IMR-90 (cell line): ENCODE results near the gene SASH1.

Source experiments
- CHD1 ChIP-seq: IDR thresholded peaks from 2 replicates; pipeline ENCODE4 v1.6.1; 2012; ENCODE audit warnings: low read depth, low read length, improper control_type of control experiment
- FOS ChIP-seq: fragments of 150-350 bp; IDR thresholded peaks from 2 replicates; pipeline ENCODE4 v1.6.1; 2016; ENCODE audit warnings: low read depth, low read length
- NFE2L2 ChIP-seq: fragments of 150-350 bp; IDR thresholded peaks from 2 replicates; pipeline ENCODE4 v1.6.1; 2016; ENCODE audit warnings: low read depth, mild to moderate bottlenecking, low read length
- POLR2A ChIP-seq: IDR thresholded peaks from 2 replicates; pipeline ENCODE4 v1.6.1; 2012; ENCODE audit warnings: mild to moderate bottlenecking, low read depth, low read length
- RAD21 ChIP-seq: IDR thresholded peaks from 2 replicates; pipeline ENCODE4 v1.6.1; 2012; ENCODE audit warnings: low read length, improper control_type of control experiment
- SMC3 ChIP-seq: fragments of 150-350 bp; IDR thresholded peaks from 2 replicates; pipeline ENCODE4 v1.6.1; 2016; ENCODE audit warnings: low read depth, mild to moderate bottlenecking, antibody characterized with exemption, low read length, moderate library complexity
- TF ChIP-seq, protein P1 (sequence below): conservative IDR thresholded peaks from 2 replicates; pipeline ENCODE4 v1.5.1; 2012; ENCODE audit warnings: mild to moderate bottlenecking, low read depth, low read length, improper control_type of control experiment
- TF ChIP-seq, protein P2 (sequence below): fragments of 150-350 bp; IDR thresholded peaks from 2 replicates; pipeline ENCODE4 v1.6.1; 2017; ENCODE audit warnings: mild to moderate bottlenecking, antibody characterized with exemption, low read length, low read depth

DNA sequence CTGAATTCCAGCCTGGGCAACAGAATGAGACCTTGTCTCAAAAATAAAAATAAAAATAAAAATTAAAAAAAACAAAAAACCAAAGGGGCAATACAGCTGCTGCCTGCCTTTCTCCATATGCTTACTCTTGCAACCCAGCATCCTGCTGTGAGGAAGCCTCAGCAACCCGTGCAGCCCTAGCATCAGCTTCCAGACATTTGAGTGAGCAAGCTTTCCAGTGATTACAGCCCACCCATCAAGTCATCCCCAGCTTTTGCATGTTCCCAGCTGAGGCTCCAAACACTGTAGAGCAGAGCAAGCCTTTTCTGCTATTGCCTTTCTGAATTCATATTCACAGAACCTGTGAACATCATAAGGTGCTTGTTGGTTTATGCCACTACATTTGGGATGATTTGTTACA lies 93.8 kb downstream of the SASH1 start:
- TF ChIP-seq NFE2L2 (no peak), RAD21 (no peak), POLR2A (no peak), SMC3 (no peak), FOS (no peak), CHD1 (no peak)
- TF ChIP-seq, protein P1, sequence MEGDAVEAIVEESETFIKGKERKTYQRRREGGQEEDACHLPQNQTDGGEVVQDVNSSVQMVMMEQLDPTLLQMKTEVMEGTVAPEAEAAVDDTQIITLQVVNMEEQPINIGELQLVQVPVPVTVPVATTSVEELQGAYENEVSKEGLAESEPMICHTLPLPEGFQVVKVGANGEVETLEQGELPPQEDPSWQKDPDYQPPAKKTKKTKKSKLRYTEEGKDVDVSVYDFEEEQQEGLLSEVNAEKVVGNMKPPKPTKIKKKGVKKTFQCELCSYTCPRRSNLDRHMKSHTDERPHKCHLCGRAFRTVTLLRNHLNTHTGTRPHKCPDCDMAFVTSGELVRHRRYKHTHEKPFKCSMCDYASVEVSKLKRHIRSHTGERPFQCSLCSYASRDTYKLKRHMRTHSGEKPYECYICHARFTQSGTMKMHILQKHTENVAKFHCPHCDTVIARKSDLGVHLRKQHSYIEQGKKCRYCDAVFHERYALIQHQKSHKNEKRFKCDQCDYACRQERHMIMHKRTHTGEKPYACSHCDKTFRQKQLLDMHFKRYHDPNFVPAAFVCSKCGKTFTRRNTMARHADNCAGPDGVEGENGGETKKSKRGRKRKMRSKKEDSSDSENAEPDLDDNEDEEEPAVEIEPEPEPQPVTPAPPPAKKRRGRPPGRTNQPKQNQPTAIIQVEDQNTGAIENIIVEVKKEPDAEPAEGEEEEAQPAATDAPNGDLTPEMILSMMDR = no peak
- TF ChIP-seq, protein P2, sequence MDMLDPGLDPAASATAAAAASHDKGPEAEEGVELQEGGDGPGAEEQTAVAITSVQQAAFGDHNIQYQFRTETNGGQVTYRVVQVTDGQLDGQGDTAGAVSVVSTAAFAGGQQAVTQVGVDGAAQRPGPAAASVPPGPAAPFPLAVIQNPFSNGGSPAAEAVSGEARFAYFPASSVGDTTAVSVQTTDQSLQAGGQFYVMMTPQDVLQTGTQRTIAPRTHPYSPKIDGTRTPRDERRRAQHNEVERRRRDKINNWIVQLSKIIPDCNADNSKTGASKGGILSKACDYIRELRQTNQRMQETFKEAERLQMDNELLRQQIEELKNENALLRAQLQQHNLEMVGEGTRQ = no peak
